CD4-positive, alpha-beta T cell treated with Interleukin-10 for 1 hour (primary cell): ENCODE results near the gene GNPTAB.
"Not testable (repeated sequence)": the region's sequence is repeated elsewhere in the genome, so short reads cannot be mapped to it uniquely, and the experiment has no call there.

Source experiments
- DNase-seq: peaks from one replicate; pipeline ENCODE4 v3.0.0-alpha.2; 2020

GNPTAB gene

GRCh38 chr12:101767537-101767936 lies 63.2 kb downstream of the GNPTAB start:
- DNase-seq, result no peak

GRCh38 chr12:101764051-101764792 lies 66.5 kb downstream of the GNPTAB start:
- no peak for DNase-seq

- no peak for DNase-seq
Observed at GRCh38 chr12:101763246-101763931, 67.4 kb downstream of the GNPTAB start.

- no peak for DNase-seq
Observed at GRCh38 chr12:101761781-101762180, 69.0 kb downstream of the GNPTAB start.

DNA sequence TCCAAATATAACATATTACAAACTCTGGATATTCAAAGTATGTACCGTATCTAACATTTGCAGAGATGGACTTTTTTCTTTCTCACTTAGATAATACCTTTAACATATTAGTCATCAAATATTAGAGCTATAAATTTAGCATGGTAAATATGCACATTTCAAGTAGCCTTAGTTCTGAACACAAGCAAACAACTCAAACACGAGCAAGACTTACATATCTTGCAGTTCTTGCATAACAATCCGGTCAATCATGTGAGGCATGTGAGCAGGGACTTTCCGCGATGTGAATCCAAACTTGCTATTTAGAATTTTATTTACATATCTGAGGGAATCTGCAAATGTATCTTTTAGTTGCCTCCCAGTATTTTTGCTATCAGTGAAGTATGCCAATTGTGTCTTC lies 69.4 kb downstream of the GNPTAB start:
- DNase-seq, result no peak

GRCh38 chr12:101759396-101760047 lies 71.2 kb downstream of the GNPTAB start:
- DNase-seq, result peak; percentile 53

- DNase-seq, result no peak
Observed at GRCh38 chr12:101750152-101750551, 80.6 kb downstream of the GNPTAB start.

DNA sequence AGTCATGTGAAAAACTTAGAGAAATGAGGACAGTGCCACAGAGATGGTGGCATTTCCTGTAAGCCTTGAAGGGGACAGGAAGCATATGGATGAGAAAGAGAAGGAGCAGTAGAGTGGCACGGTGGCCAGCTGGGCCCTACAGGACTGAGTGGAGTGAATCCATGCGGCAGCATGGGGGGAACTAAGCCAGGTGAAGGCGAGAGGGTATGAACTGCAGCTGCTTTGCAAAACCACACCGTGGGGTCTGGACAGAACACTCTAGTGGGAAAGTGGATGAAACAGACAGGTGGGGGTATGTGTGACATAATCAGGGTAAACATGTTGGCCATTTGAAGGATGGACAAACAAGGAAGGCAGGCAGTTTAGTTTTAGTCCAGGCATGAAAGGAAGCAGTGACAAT lies 81.1 kb downstream of the GNPTAB start:
- no peak for DNase-seq

DNA sequence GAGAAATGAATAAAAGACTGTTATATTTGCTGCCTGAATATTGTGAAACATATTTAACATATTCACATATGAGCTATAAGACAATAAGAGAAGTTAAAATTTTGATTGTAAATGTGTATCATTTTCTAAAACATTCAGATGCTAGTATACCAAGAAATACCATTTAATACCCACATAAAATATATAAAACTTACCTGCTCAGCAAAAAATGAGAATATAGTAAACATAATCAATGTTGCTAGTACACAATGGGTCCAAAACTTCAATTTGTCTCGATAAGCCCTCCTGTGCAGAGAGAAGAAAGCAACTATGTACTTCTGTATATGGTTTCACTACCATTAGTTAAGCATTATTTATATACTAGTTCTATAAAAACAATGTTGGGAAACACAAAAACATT lies 81.9 kb downstream of the GNPTAB start:
- no peak for DNase-seq

DNA sequence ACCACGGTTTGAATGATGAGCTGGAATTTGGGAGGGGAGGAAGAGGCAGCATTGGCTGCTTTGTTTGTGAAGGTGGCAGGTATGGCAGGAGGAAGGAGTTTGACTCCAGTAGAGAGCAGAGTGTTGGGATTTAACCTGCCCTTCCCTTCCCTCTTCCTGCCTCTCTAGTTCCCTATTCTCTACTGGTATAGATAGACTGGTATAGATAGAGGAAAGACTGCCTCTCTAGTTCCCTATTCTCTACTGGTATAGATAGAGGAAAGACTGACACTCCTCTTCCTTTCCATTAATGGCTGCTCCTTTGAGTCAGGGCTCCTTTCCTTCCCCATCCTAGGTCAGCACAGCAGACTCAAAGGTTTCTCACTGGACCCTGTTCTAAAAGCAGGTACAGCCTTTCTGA lies 83.1 kb downstream of the GNPTAB start:
- DNase-seq, result no peak

GRCh38 chr12:101746661-101747060 lies 84.1 kb downstream of the GNPTAB start:
- DNase-seq, result no peak

GRCh38 chr12:101746196-101746595 lies 84.6 kb downstream of the GNPTAB start:
- no peak for DNase-seq

- no peak for DNase-seq
Observed at GRCh38 chr12:101745481-101745880, 85.3 kb downstream of the GNPTAB start.

DNA sequence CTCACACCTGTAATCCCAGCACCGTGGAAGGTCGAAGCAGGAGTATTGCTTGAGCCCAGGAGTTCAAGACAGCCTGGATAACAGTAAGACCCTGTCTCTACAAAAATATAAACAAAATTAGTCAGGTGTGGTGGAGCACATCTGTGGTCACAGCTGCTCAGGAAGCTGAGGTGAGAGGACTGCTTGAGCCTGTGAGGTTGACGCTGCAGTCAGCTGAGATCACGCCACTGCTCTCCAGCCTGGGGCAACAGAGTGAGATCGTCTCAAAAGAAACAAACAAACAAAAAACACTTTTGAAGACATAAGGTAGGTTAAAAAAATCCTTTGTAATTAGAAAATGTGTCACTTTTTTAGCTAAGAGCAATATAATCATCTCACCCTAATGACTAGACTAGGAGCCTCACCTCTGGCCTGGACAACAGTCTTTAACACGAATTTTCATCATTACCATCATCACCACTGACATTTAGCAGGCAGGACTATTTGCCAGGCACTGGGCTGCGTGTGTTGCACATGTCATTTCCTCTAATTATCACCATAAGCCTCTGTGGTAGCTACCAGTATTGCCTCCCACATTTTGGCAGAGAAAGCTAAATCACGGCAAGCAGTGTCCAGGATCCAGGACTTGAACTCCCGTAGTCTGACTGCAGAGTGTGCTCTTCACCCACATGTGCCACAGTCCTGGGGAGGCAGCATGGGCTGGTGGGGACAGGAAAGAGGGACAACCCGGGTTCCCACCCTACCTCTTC lies 86.9 kb downstream of the GNPTAB start:
- DNase-seq, result peak; percentile 20

DNA sequence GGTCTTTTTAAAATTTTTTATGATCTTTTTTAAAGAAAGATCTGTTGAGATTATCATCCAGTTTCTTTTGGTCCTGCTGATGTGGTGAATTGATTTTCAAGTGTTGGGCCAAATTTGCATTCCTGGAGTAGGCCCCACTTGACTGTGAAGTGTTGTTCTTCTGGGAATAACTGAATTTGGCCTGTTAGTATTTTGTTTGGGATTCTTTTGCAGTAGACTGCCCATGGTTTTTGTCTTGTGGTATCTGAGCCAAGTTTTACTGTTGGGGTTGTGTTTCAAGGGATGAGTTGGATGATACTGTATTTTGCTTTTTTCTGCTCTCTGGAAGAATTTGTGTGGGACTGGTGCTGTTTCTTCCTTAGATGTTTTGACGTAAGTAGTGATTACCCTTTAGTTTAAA lies 87.5 kb downstream of the GNPTAB start:
- DNase-seq, result no peak

- DNase-seq, result no peak
Observed at GRCh38 chr12:101740980-101741379, 89.8 kb downstream of the GNPTAB start.

- DNase-seq, result no peak
Observed at GRCh38 chr12:101740566-101740965, 90.2 kb downstream of the GNPTAB start.

DNA sequence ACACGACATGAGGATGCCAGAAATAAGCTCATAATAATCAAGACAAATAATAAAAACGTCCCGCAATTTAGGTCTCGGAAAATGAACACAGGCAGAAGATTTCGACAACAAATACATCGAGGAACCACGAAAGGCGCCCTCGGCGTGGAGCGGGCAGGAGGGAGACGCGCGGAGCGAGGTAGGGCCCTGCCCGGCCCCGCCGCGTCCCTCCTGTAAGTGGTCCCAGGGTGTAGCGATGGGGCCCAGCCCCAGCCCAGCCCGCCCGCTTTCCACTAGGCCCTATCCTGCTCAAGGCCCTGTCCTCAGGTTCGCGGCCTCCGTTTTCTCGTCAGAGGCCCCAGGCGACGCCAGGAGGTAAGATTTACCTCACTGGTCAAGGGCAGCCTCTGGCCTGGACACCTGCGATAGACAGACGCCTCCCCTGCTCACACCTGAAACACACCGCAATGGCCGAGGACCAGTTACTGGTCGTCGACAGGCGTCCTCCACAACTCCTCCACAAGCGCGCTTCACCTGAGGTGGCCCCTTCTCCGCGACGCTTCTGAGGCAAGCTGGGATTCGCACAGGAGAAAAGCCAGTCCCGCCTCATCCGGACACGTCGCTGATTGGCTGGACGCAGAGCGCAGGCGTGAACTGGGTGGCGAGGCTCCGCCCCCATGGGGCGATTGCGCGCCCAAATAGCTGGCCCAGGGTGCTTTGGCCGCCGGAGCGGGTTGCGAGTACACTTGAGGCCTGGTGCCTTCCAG lies 91.7 kb downstream of the GNPTAB start, which contains the start of gene SYCP3:
Gene SYCP3 (minus strand): TSS at position 543 of the 746 bp plus-strand sequence. CDS start 1,527 bp downstream, outside the sequence.
- no peak for DNase-seq

GRCh38 chr12:101737476-101737875 lies 93.3 kb downstream of the GNPTAB start:
- no peak for DNase-seq

DNA sequence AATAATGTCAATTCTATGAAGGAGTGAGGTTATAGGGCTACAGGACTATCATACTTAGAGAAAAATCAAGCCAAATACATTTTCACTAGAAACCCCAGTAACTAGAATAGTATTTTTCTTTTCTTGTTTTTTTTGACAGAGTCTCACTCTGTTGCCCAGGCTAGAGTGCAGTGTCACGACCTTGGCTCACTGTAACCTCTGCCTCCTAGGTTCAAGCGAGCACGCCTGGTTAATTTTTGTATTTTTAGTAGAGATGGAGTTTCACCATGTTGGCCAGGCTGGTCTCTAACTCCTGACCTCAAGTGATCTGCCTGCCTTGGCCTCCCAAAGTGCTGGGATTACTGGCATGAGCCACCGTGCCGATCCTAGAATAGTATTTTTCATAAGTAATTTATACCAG lies 96.3 kb downstream of the GNPTAB start:
- not testable (repeated sequence) for DNase-seq

GRCh38 chr12:101733166-101733565 lies 97.6 kb downstream of the GNPTAB start:
- no peak for DNase-seq

GRCh38 chr12:101732318-101732717 lies 98.4 kb downstream of the GNPTAB start:
- no peak for DNase-seq
